ENCODE measurements around the gene SUCLG1.

DNA sequence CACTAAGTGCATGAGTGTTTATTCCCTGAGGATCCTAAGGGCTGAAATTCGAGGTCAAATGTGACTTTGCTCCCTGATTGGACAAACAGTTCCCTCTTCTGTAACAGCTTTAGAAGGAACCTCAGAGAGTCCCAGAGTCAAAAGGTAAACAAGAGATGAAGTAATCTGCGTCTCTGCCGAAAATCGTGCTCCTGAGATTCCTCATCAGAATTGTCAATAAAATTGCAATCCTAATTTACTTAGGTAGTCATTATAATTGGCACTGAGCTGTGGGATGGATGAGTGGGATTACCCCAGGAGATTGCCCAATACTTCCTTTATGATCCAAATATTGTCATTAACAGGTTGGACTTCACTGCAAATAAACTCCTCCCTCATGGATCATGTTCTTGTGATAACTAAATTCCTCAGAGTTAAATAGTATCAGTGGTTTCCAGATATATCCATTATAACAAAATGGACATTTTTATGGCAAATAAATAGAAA is 907 bp upstream of the SUCLG1 start:
- no peak for TF ChIP-seq POLR2A (IDR thresholded peaks at IDR 0.05; ENCODE audit: low read length)
- no peak for TF ChIP-seq GATA1 (IDR thresholded peaks at IDR 0.05; ENCODE audit: low read depth, low read length)

All from erythroblast (primary cell).